IMR-90 (cell line): Measurements from ENCODE around the gene ZBTB47. TPM values are rescaled to one million over a fixed set of nuclear protein-coding genes. Genes with fewer than 3 reads are reported as not detected.

ENCODE experiments used
- ATAC-seq: fragments of 200-7000 bp; cut with Tn5 transposase; 2 replicates; pipeline ENCODE4 v1.9.1; 2020; ENCODE audit warnings: low read depth, mild to moderate bottlenecking, moderate library complexity
- BruUV-seq: library from RNA; stranded (reverse); fragments of 400-500 nt; replicated peaks from 2 replicates; lab custom pipeline; 2021; lab: Mats Ljungman, UMichigan
- CTCF ChIA-PET: fragments of 300-600 bp; formaldehyde crosslinking; extraction: SDS; loops from one replicate; lab custom pipeline; 2021; ENCODE audit warnings: antibody characterized with exemption; lab: Yijun Ruan, JAX
- POLR2A ChIA-PET: fragments of 300-600 bp; sonication (Branson Sonifier 250); formaldehyde crosslinking; loops from one replicate; lab custom pipeline; 2022; ENCODE audit warnings: antibody characterized with exemption; ENCODE audit not compliant: unreplicated experiment; lab: Charles Lee
- DNase-seq: peaks from one replicate; pipeline ENCODE4 v3.0.0; 2013
- H2AFZ ChIP-seq: replicated peaks from 2 replicates; pipeline ENCODE3; 2013; ENCODE audit warnings: low read length, mild to moderate bottlenecking; ENCODE audit not compliant: poor library complexity
- H2AK5ac ChIP-seq: 2 replicates; pipeline ENCODE4 v1.6.1; 2013; ENCODE audit warnings: low read depth, low read length, inconsistent platforms
- H2AK9ac ChIP-seq: replicated peaks from 2 replicates; pipeline ENCODE3; 2013; ENCODE audit warnings: mild to moderate bottlenecking, low read depth, low read length, moderate library complexity; ENCODE audit not compliant: poor library complexity
- H2BK120ac ChIP-seq: 2 replicates; pipeline ENCODE4 v1.6.1; 2013; ENCODE audit warnings: low read depth, low read length, inconsistent platforms
- H2BK15ac ChIP-seq: 3 replicates; pipeline ENCODE4 v1.6.1; 2013; ENCODE audit warnings: low read depth, low read length, inconsistent platforms
- H2BK20ac ChIP-seq: 2 replicates; pipeline ENCODE4 v1.6.1; 2013; ENCODE audit warnings: low read depth, mild to moderate bottlenecking, inconsistent platforms, low read length, moderate library complexity
- H2BK5ac ChIP-seq: 2 replicates; pipeline ENCODE4 v1.6.1; 2013; ENCODE audit warnings: mild to moderate bottlenecking, low read depth, low read length, inconsistent platforms; ENCODE audit not compliant: poor library complexity, severe bottlenecking
- H3K14ac ChIP-seq: replicated peaks from 2 replicates; pipeline ENCODE4 v1.6.1; 2013; ENCODE audit warnings: low read depth, low read length, inconsistent platforms
- H3K18ac ChIP-seq: 2 replicates; pipeline ENCODE4 v1.6.1; 2013; ENCODE audit warnings: low read depth, low read length, control low read depth
- H3K23ac ChIP-seq: 2 replicates; pipeline ENCODE4 v1.6.1; 2013; ENCODE audit warnings: low read depth, low read length, inconsistent platforms
- H3K27ac ChIP-seq: 2 replicates; pipeline ENCODE4 v1.5.1; 2013; ENCODE audit warnings: mild to moderate bottlenecking, control low read depth, low read length; ENCODE audit not compliant: insufficient read depth
- H3K27me3 ChIP-seq: 2 replicates; pipeline ENCODE4 v1.6.1; 2013; ENCODE audit warnings: low read length; ENCODE audit not compliant: control insufficient read depth, insufficient read depth
- H3K36me3 ChIP-seq: 2 replicates; pipeline ENCODE4 v1.6.1; 2013; ENCODE audit warnings: low read length, mixed read lengths; ENCODE audit not compliant: control insufficient read depth, insufficient read depth
- H3K4ac ChIP-seq: 2 replicates; pipeline ENCODE4 v1.6.1; 2013; ENCODE audit warnings: low read depth, low read length, inconsistent platforms
- H3K4me1 ChIP-seq: 2 replicates; pipeline ENCODE4 v1.6.1; 2013; ENCODE audit warnings: low read length, mixed read lengths; ENCODE audit not compliant: control insufficient read depth, insufficient read depth
- H3K4me2 ChIP-seq: 2 replicates; pipeline ENCODE4 v1.6.1; 2013; ENCODE audit warnings: low read depth, mild to moderate bottlenecking, control low read depth, low read length, moderate library complexity
- H3K4me3 ChIP-seq: 2 replicates; pipeline ENCODE4 v1.5.1; 2013; ENCODE audit warnings: low read depth, mild to moderate bottlenecking, control low read depth, low read length, moderate library complexity; ENCODE audit not compliant: insufficient read depth
- H3K56ac ChIP-seq: 2 replicates; pipeline ENCODE4 v1.6.1; 2013; ENCODE audit warnings: low read length, inconsistent platforms; ENCODE audit not compliant: insufficient read depth; ENCODE audit errors: extremely low read depth
- H3K79me1 ChIP-seq, 2 experiments: 2 replicates each; pipeline ENCODE4 v1.6.1; 2013; ENCODE audit warnings: low read length in 2 of 2, inconsistent platforms in 1 of 2, low read depth in 1 of 2
- H3K9ac ChIP-seq: 2 replicates; pipeline ENCODE4 v1.6.1; 2013; ENCODE audit warnings: low read depth, low read length, control low read depth
- H3K9me1 ChIP-seq: 2 replicates; pipeline ENCODE4 v1.6.1; 2013; ENCODE audit warnings: low read length, inconsistent platforms; ENCODE audit not compliant: insufficient read depth
- H3K9me3 ChIP-seq: 2 replicates; pipeline ENCODE4 v1.6.1; 2013; ENCODE audit warnings: low read length; ENCODE audit not compliant: control insufficient read depth, insufficient read depth
- H4K20me1 ChIP-seq: 2 replicates; pipeline ENCODE4 v1.6.1; 2013; ENCODE audit warnings: low read length, inconsistent platforms; ENCODE audit not compliant: insufficient read depth
- H4K5ac ChIP-seq: 2 replicates; pipeline ENCODE4 v1.6.1; 2013; ENCODE audit warnings: mild to moderate bottlenecking, low read depth, low read length, control low read depth
- H4K8ac ChIP-seq, 2 experiments: 2 replicates each; pipeline ENCODE4 v1.6.1; 2013; ENCODE audit warnings: low read depth in 2 of 2, low read length in 2 of 2, control low read depth in 1 of 2, inconsistent platforms in 1 of 2
- H4K91ac ChIP-seq: 2 replicates; pipeline ENCODE4 v1.6.1; 2013; ENCODE audit warnings: low read depth, low read length, inconsistent platforms; ENCODE audit not compliant: insufficient read depth
- CEBPB ChIP-seq: IDR thresholded peaks from 2 replicates; pipeline ENCODE4 v1.6.1; 2012; ENCODE audit warnings: low read depth, low read length, improper control_type of control experiment
- SMC3 ChIP-seq: fragments of 150-350 bp; IDR thresholded peaks from 2 replicates; pipeline ENCODE4 v1.6.1; 2016; ENCODE audit warnings: low read depth, mild to moderate bottlenecking, antibody characterized with exemption, low read length, moderate library complexity
- USF2 ChIP-seq: fragments of 150-350 bp; IDR thresholded peaks from 2 replicates; pipeline ENCODE4 v1.6.1; 2017; ENCODE audit warnings: mild to moderate bottlenecking, antibody characterized with exemption, low read length, low read depth
- WGBS, 2 experiments: methylation state at CpG; one replicate each; pipeline versions ENCODE4 v1.1.5 to v1.1.7; 2013; ENCODE audit warnings: missing lambda C conversion rate in 2 of 2; ENCODE audit not compliant: insufficient read length in 1 of 2; ENCODE audit errors: extremely low coverage in 2 of 2; 5-methylcytosine and 5-hydroxymethylcytosine counted together
- dilution Hi-C: fragments of 300-500 bp; cut with HindIII; formaldehyde crosslinking; loops from one replicate; pipeline ENCODE4 v1.14.3; 2018; ENCODE audit warnings: low sequenced_read_pairs; ENCODE audit not compliant: unreplicated experiment
- in situ Hi-C: fragments of 300-500 bp; cut with MboI; formaldehyde crosslinking; loops from 3 replicates; pipeline ENCODE4 v1.14.3; 2019; ENCODE audit warnings: low sequenced_read_pairs, inconsistent platforms, mixed read lengths
- intact Hi-C: fragments of 100-400 bp; cut with micrococcal nuclease; formaldehyde crosslinking; loops from 2 replicates; pipeline ENCODE4 v1.10.0; 2022
- polyA plus RNA-seq, 3 experiments: library from polyadenylated mRNA; depleted of rRNA; stranded (reverse); fragments of >200 nt; gene quantifications; 2 replicates each; pipeline ENCODE4 v1.2.3, GENCODE V29; 2012; ENCODE audit warnings: low replicate concordance in 1 of 3
- total RNA-seq: library from RNA; depleted of rRNA; stranded (reverse); fragments of >200 nt; gene quantifications from 2 replicates; pipeline ENCODE4 v1.2.3, GENCODE V29; 2012
- TF ChIP-seq, protein P1 (sequence below): conservative IDR thresholded peaks from 2 replicates; pipeline ENCODE4 v1.5.1; 2012; ENCODE audit warnings: mild to moderate bottlenecking, low read depth, low read length, improper control_type of control experiment

Gene ZBTB47
- total and polyA plus RNA-seq, 2 of the 4 experiments (the other 2 are of a cell fraction): 10.9 to 16.8 TPM

DNA sequence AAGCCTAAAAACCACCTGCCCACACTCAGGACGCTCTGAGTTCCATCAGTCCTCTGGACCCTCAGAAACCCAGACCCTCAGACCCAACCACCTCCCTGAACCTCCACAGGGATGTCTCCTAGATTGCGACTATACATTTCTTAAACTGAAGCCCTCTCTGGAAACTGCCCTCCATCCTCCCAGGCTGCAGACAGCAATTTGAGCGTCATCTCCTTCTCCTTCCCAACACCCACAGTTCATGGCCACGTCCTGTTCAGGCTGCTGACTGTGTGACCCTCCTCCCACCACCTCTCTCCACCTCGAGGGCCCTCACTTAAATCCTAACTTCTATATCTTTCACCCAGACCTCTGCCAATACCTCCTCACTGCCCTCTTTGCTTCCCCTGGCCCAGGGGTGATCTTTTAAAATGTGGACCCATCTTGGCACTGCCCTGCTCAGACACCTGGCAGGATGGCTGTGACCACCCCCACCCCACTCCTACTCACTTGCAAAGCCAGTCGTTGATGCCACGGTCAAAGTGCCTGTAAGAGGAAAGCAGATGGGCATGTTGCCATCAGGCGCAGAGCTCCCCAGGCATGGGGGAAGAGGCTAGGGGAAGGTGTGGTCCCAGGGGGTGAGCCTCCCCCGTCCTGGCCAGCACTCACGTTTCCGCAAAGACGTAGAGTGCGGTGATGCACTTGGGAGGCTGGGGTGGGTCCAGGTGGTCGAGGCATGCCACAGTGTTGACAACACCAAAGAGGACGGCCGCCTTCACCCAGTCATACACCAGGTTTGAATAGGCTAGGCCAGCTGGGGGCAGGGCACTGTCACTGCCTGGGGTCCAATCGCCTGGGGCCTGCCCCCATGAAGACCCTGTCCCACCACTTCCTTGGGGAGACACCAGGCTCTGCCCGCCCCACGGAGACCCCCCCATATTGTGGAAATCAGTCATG lies 43.1 kb downstream of the ZBTB47 start (continued):
- no peak for TF ChIP-seq SMC3

GRCh38 chr3:42697289-42698051 lies 44.0 kb downstream of the ZBTB47 start:
- Histone ChIP-seq H4K8ac (no peak overlapping the region), H3K79me1 (no peaks in the 10 kb centered on the region), H4K91ac (no peak overlapping the region), H2AK9ac (no peak overlapping the region), H4K20me1 (no peaks in the 10 kb centered on the region; the same call in 1 of the 2 replicates), H3K9me1 (no peaks in the 10 kb centered on the region; the same call in 1 of the 2 replicates), H4K5ac (no peak overlapping the region), H3K9me3 (no peaks in the 10 kb centered on the region), H3K4me1 (no peaks in the 10 kb centered on the region), H3K4me2 (no peak overlapping the region), H2BK15ac (no peak overlapping the region), H3K27me3 (peaks cover 49% of the 10 kb centered on the region; the same call in 1 of the 2 replicates), H2AFZ (no peak overlapping the region), H2AK5ac (no peak overlapping the region), H3K9ac (no peak overlapping the region), H2BK120ac (no peak overlapping the region), H3K56ac (no peak overlapping the region), H2BK20ac (no peak overlapping the region), H3K4ac (no peak overlapping the region), H3K23ac (no peak overlapping the region), H3K14ac (no peak overlapping the region), H3K4me3 (no peak overlapping the region), H3K18ac (no peak overlapping the region), H3K36me3 (no peaks in the 10 kb centered on the region), H3K27ac (no peak overlapping the region), H2BK5ac (no peak overlapping the region)
- intact Hi-C loops (no loop called here), in situ Hi-C loops (no loop called here), dilution Hi-C loops (no loop called here)
- BruUV-seq: no TSS peak
- CTCF ChIA-PET: no interaction called here
- whole genome bisulfite sequencing, 2 experiments: 61% methylated on average over 6 of the region's 18 CpGs; no CpG with 5 or more reads in 1 of the 2 experiments
- TF ChIP-seq, protein P1, sequence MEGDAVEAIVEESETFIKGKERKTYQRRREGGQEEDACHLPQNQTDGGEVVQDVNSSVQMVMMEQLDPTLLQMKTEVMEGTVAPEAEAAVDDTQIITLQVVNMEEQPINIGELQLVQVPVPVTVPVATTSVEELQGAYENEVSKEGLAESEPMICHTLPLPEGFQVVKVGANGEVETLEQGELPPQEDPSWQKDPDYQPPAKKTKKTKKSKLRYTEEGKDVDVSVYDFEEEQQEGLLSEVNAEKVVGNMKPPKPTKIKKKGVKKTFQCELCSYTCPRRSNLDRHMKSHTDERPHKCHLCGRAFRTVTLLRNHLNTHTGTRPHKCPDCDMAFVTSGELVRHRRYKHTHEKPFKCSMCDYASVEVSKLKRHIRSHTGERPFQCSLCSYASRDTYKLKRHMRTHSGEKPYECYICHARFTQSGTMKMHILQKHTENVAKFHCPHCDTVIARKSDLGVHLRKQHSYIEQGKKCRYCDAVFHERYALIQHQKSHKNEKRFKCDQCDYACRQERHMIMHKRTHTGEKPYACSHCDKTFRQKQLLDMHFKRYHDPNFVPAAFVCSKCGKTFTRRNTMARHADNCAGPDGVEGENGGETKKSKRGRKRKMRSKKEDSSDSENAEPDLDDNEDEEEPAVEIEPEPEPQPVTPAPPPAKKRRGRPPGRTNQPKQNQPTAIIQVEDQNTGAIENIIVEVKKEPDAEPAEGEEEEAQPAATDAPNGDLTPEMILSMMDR: no peak
- no peak for TF ChIP-seq USF2
- no peak for TF ChIP-seq CEBPB
- DNase-seq (no peak), ATAC-seq (no peak)
- POLR2A ChIA-PET: no interaction called here
